ENCODE measurements around the gene TCF7L2.
A peak's percentile ranks its signal among the peaks of the same experiment; 100 is the strongest.

TCF7L2 gene

GRCh38 chr10:113149626-113150025 lies 199.6 kb downstream of the TCF7L2 start:
- no peak for DNase-seq

GRCh38 chr10:113151190-113151666 lies 201.2 kb downstream of the TCF7L2 start:
- DNase-seq: peak in 8 of 14 donors; percentile 5 to 56 (median 36)

- no peak for DNase-seq
These were observed 203.6 kb downstream of the TCF7L2 start for GRCh38 chr10:113153493-113154102.

GRCh38 chr10:113157441-113157840 lies 207.4 kb downstream of the TCF7L2 start:
- no peak for DNase-seq

DNA sequence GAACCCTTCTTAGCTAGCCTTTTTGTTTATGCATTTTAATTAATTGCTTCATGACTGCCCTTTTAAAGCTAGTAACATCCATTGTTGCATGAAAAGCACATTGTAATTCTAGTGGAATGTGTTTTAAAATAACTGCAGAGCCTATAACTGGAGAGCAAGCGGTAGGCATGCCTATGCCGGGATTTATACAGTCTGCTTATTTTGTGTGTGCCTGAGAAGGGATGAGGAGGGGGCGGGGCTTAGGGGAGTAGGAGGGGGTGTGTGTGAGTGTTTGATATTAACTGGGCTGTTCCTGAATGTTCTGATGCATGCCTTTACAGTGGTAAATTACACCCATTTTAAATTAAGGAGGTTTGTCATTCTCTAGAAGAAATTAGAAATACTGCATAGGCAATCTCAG lies 208.1 kb downstream of the TCF7L2 start:
- no peak for DNase-seq

DNA sequence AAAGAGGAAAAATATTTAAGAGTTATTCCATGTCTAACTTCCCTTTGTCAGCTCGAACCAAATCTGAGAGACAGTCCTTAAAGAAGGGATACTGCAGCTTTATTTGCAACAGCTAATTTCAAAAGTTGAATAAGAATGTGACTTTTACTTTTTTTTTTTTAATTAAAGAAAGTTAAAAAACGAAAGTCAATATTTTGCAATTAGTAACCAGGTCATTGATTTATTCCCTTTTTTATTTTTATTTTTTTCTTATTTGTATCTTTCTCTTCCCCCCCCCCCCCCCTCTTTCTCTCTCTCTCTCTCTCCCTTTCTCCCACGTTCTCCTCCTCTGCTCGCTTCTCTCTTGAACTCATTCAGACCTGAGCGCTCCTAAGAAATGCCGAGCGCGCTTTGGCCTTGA lies 209.5 kb downstream of the TCF7L2 start:
- no peak for DNase-seq

DNA sequence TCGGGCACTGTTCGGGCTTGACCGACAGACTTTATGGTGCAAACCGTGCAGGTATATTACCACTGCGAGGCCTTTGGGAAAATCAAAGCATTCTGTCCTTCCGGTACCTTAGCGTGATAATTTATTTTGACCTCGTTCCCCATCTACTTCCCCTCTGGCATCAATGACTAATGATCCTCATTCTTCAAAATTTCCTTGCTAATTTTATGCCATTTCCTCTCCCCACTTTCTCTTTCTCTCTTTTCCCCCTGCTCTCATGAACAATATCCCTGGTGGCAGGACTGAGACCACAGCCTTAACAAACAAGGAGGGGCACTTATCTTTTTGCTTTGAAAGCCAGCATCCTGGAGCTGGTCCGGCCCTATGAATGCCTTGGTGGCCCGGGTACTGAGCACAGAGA lies 210.6 kb downstream of the TCF7L2 start:
- no peak for DNase-seq

DNA sequence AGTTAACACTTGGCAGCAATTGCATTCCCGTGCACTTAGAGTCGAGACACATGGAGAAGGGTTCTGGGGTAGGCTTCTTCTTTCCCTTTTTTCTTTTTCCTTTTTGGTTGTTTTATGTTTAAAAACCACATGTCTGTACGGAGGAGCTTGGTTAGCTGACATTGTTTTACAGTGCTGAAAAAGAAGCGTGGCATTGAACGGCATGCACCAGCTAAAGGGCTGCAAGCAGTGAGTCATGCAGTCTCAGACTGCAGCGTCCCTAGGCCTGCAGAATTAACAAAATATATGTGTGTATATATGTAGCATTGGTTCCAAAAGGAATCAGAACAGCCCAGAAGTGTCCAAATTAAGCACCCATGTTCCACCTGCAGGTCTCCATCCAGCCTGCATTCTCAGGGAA lies 211.0 kb downstream of the TCF7L2 start:
- DNase-seq: no peak

- no peak for DNase-seq
These were observed 212.9 kb downstream of the TCF7L2 start for GRCh38 chr10:113162960-113163359.

GRCh38 chr10:113165673-113166072 lies 215.6 kb downstream of the TCF7L2 start:
- DNase-seq: no peak

DNA sequence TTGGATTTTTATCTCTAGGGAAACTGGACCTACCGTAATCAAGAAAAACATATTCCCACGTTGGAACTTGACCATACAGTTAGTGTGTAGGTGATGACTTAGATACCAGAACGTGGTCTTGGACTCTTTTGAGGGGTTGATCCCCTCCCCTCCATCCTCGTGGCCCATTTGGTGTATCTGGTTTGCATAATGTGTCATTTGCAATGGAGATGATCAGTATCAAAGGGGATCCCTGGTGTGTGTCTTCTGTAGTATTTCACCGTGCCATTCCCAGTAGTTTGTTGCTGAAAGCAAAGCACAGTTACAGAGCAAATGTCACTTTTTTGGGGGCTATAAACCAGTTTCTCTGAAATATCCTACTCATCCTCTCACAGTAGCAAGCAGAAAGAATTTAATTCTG lies 217.7 kb downstream of the TCF7L2 start:
- no peak for DNase-seq

DNA sequence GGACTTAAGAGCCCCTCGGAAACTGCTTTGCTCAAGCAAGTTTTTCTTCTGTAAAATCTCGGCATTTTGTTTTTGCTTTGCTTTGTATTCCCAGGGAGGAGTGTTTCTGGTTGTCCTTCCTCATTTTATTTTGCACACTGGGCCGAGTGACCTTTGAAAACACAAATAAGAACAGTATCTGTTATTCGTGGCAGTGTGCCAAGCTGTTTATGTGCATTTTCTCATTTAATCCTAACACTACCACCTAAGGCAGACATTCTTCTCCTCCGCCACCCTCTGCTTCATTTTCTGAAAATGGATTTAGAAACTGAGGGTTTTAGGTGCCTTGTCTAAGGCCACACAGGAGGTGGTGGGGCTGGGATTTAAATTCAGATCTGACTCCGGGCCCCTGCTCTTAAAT lies 218.5 kb downstream of the TCF7L2 start:
- no peak for DNase-seq

DNA sequence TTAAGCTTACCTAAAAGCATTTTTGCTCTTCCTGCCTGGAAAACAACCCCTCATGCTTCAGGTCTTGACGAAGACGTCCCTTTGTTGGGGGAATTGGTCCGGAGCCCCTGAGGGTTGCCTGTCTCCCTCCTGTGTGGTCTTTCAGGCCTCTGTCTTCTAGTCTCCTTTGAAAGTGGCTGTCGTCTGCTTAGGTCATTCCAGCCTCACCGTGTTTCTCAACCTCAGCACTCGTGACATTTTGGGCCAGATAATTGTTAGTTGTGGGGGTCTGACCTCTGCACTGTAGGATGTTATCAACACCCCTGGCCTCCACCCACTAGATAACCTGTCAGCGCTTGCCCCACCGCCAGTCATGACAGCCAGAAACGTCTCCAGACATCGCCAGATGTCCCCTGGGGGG lies 219.1 kb downstream of the TCF7L2 start:
- no peak for DNase-seq

- no peak for DNase-seq
These were observed 219.9 kb downstream of the TCF7L2 start for GRCh38 chr10:113169853-113170460.

DNA sequence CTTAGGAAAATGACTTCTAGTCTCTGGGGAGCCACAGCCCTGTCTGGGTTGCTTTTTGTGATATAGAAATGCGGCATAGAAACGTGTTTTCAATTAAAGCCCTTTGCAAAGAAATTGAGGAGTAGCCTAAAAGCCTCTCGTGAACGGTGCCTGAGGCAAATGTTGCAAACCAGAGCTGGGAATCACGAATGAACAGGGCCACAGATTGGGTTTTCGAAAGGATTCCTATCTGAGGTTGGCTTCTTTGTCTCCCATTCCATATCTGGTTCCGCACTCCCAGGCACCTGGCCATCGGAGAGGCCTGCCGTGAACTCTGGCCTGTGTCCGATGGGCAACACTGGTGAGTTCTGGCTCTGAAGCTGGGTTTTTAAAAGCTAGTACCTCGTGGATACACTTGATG lies 221.6 kb downstream of the TCF7L2 start:
- DNase-seq: no peak

DNA sequence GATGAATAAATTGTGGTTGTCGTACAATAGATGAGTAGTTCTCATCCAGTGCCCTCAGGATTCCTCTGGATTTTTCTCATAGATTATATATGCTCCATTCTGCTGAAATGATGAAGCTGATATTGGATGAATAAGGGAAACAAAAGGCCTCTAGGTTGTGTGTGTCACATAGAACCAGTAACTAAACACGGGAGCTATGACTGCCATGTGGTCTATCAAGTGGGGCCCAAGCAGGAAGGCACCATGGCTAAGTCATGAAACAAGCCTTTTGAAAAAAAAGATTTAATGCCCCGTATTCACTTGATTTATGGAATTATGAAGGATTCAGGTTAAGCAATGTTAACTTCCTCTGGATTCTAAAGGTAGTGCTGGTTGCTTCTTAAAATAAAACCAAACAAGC lies 225.1 kb downstream of the TCF7L2 start:
- DNase-seq: no peak

- DNase-seq: no peak
These were observed 226.0 kb downstream of the TCF7L2 start for GRCh38 chr10:113175756-113176651.

- DNase-seq: no peak
These were observed 226.7 kb downstream of the TCF7L2 start for GRCh38 chr10:113176652-113177155.

DNA sequence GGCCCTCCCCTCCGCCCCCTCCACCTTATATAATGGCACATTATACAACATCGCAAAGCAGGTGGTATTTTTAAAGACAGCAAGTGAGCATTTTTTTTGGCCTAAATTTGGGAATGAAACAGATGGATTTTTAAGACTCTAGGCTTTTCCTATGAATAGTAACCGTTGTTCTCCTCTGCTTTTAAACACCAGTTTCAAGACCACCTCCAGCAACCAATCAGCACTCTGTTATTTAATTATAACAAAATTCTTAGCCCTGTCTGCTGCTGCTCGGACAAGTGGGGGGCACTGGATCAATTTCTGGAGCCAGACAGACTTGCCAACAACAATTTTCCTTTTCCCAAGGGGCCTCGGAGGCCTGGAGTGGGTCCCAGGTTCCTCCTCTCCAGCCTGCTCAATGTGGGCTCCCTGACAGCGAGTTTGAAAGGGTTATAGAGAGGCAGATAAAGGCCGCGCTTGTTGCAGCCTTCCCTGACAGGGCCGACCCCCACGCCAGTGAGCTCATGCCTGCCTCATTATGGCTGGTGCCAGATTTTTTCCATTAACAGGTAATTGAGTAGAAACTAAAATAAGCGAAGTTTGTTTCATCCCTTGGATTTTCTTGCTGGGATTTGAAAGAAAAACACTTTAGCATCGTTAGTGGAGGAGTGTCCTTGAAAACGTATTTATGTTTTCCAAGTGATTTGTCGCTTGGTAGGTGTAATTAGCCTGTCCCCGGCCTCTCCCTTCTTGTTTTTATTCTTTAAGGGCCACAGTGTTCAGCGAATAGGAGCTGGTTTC lies 227.3 kb downstream of the TCF7L2 start:
- peak in 2 of 14 donors; percentile 11 to 36 for DNase-seq

GRCh38 chr10:113177936-113178335 lies 227.9 kb downstream of the TCF7L2 start:
- no peak for DNase-seq

DNA sequence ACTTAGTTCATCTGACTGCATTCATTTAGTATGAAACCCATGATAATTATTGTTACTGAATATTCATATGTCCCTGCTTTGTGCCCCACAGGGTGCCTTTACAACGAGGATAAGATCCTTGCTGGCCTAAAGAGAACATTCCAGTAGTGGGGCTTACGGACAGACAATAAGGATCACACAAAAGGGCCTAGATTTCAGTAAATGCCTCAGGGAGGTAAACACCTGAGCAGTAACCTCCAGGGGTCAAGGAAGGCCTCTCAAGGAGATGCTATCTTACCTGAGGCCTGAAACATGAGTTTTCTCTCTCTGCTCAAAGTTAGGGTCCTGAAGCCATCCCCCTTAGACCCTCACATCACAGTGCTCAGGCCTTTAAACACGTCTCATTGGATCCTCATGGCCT lies 228.7 kb downstream of the TCF7L2 start:
- DNase-seq: no peak

GRCh38 chr10:113179265-113179664 lies 229.2 kb downstream of the TCF7L2 start:
- no peak for DNase-seq

Data from C1 segment of cervical spinal cord (tissue), 14 donors.